Hematopoietic multipotent progenitor cell treated with erythropoietin and hydrocortisone succinate and interleukin-3 and kit ligand, for 6 days (in vitro differentiated cells): ENCODE measurements around the gene MED12L.

Experiments
- DNase-seq: peaks from one replicate; pipeline ENCODE4 v3.0.0-alpha.2; 2015

The MED12L gene

DNA sequence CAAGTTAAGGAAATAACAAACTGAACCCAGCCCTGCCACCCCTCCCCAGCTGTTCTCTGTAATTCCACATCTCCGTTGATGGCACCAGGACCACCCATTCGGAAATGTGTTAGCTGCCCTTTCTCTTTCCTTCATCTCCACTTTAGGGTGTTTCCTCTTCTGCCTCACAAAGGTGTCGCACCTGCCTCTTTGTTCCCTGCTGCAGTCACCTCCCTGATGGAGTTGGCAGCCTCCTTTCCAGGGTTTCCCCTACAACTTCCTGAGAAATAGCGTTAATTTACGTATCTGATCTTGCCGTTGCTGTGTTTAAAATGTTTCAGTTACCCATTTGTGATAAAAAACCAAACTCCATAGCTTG is 60.2 kb downstream of the MED12L start:
- DNase-seq: no peak

DNA sequence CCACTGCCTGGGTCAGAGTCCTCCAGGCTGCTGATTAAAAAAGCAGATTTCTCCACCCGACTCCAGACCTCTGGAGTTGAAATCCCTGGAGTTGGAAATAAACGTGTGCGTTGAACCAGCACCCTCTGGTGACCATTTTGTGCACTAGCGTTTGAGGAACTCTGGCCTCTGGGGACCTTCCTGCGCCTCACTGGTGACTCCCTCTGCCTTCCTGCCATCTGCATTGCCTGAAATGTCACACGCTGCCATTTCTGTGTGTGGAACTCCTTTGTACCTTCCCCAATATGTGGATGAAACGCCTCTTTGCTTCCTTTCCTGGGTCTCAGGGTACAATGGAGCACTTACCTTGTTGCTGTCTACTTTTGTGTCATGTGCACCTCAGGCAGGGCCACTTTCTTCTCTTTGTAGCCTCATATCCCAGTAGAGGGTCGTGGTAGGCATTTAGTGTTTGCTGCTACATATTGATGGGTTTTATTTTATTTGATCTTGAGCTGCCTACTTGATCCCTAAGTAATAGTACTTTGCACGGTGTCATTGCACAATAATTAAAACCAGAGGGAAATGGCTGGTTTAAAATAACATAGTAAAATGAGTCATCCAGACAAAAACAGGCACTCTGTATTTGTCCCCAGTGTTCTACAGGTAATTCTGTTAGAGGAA is 60.7 kb downstream of the MED12L start:
- peak; percentile 92 for DNase-seq

DNA sequence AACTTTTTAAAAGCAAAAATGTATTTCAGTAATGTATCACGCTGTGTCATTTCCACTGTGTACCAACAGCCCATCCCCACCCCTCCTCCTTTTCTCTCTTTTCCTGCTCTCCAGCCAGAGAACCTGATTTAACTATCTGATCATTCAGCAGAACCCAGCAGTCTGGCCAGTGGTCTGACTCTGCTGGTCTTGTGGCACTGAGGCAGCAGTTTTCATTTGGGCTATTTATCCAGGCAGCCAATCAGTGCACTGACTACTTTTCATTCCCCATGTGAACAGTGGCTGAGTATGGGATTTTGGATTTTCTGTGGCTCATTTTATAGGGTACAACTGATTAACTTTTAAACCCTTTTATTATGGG is 61.2 kb downstream of the MED12L start:
- no peak for DNase-seq

DNA sequence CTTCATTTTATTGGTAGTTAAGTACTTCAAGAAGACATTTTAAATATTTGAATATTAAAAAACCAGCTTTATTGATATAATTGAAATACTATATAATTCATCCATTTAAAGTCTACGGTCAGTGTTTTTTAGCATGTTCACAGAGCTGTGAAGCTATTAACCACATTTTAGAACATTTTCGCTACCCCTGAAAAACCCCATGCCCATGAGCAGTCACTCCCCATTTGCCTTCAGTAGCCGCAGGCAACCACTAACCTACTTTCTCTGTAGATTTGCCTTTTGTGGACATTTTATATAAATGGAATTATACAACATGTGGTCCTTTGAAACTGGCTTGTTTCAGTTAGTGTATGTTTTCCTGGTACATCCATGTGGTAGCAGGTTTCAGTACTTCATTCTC is 61.8 kb downstream of the MED12L start:
- DNase-seq: no peak

DNA sequence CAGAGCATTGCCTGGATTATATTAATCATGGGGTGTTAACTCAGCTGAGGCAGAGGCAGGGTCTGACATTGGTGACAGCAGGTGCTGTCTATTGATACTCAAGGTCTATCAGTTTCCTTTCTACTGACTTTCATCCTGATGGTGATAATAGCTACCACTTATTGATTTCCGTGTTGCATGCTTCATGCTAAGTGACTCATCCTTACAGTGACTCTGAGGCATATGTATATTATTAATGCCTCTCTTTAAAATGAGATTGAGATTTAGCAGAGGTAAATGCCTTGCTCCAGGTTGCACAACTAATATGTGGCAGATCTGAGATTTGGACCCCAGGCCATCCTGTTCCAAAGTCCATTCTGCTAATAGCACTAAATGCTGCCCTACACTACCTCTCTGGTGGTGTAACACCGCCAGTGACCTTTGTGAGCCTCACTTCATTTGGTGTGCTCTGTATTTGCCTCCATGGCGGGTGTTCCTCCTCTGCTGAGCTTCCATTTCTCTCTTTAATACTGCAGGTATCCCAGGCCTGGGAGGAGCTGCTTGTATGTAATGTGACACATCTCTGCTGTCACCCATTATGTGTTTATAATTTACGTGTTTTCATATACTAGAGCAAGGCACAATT is 67.1 kb downstream of the MED12L start:
- DNase-seq: no peak

DNA sequence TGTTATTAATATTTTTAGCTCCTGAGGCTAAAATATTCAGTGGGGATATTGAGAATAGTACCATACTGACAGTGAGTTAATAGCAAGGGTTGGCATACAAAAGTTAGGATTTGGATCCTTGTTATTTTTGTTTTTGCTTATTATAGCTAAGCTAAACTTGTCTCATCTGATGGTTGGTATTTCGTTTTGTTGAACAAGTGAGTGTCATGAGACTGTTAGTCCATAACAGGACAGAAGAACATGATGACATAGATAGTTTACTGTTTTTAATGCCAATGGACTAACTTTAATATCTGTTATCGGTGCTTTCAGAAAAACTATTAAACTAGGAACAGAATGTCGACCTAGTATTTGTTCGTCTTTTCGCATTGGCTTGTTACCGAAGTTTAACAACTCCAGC is 69.1 kb downstream of the MED12L start:
- no peak for DNase-seq

DNA sequence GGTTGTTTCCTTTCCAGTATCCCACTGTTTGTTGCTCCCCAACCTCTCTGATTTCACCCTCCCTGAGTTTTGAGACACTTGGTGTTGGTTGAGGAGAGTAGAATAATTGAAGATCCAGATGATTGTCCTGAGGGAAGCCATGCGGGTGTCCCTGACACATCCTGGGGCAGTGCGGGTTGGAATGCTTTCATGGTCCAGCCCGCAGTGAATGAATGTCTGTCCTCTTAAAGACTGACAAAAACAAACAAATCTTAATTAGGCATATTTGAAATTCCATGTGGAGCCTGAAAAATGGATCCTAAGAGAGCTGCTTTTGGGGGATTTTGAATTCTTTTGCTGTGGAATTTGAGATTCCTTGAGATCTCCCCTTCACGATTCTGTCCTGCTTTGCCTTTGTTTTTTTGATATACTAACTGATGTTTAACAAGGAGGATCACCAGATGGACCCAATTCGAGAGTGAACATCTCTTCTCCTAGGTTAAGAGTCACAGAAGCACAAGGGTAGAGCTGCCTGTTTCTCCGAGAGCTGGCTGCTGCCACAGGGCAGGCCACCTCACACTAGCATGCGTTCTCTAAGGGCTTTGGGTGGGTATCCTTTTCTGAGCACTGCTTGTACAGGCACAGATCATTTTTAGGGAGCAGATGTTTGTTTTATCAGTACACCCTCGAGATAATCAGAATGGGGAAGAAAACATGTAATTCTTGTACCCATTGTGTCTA is 70.1 kb downstream of the MED12L start:
- no peak for DNase-seq

DNA sequence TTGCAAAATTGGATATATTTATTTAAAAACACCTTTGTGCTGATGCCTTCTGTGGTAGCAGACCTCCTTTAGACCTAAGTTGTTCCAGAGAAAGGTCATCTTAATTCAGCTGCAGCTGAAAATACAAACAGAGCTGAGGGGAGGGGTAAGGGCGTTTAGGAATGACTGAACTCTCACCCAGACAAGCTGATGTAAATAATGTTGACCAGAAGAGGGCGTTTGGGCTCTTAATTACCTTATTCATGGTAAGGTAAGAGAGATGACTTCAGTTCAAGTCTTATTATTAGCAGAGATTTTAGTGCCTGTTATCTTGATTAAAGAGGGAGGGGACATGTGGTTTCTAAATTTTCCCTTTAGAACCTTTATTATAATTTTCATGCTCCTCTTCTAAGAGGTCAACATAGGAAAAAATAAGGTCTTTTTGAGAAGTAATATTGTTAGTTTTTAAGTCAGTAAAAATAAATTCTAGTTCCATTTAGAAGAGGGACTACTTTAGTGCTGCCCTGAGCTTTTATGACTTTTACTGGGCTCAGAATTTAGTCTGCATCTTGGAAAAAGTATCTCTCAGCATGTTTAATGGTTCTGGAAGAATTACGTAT is 71.3 kb downstream of the MED12L start:
- peak; percentile 91 for DNase-seq

DNA sequence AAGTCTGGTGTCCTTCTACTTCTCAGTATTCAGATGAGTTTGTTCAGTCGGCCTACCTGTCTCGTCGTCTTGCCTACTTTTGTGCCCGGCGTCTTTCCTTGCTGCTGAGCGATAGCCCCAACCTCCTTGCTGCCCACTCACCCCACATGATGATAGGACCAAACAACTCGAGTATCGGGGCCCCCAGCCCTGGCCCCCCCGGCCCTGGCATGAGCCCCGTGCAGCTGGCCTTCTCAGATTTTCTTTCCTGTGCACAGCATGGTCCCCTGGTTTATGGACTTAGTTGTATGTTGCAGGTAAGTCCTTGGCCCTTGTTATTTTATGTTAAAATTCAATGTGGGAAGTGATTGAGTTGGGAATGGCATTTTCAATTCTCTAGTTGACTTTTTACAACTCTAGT is 74.3 kb downstream of the MED12L start:
- no peak for DNase-seq

DNA sequence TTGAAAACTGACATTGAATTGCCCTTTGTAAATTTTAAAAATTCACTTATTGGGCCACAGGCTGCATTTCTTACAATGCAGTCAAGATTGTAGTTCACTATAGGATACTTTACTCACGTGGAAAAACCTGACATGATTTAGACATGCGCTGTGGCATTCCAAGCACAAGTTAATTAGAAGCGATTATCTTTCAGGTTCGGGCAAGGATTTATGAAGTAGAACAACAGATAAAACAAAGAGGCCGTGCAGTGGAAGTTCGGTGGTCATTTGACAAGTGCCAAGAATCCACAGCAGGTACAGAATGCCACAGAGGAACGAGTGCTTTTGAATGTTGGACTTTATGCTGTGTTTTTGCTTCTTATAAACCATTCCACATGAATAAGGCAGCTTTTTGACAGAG is 79.8 kb downstream of the MED12L start:
- no peak for DNase-seq

DNA sequence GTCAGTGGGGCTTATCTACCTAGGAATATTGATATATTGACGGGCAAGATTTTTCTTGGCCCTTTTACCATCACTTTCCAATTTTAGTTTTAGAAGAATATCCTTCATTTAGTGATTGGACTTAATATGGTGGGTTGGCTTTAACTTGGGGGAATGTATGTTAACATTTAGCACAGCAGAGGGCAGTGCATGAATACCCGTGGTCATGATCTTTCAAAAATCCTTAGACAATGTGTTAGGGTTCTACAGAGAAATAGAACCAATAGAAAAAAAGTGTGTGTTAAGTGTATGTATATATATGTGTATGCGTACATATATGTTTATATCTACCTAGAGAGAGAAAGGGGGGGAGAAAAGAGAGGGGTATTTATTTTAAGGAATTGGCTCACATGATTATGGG is 80.7 kb downstream of the MED12L start:
- peak; percentile 44 for DNase-seq

DNA sequence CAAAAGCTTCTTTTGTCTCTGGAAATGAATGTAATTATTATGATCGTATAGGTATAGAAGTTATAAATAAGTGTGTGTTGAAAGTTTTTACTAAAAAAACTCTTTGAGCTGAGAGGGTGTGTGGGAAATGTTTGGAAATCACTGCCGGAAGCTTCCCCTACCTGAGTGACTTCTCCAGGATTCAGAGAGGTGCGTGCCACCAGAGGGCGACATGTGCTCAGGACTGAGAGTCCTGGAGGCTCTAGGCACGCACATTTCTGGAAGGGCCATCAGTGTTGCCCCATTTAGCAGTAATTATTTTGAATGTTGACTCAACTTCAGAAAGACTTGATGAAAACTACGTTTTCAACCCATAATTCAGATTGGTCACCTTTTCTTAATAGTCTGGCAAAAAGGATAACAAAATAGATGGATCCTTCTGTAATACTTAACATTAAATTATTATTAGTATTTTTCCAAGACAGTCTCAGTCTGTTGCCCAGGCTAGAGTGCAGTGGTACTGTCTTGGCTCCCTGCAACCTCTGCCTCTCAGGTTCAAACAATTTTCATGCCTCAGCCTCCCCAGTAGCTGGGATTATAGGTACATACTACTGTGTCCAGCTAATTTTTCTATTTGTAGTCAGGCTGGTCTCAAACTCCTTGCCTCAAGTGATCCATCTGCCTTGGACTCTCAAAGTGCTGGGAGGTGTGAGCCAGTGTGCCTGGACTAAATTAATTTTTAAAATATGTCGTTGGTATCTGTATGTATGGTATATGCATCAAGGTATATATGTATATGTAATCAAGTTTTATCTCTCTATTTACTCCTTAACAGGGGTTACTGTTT is 83.0 kb downstream of the MED12L start:
- DNase-seq: peak; percentile 76

DNA sequence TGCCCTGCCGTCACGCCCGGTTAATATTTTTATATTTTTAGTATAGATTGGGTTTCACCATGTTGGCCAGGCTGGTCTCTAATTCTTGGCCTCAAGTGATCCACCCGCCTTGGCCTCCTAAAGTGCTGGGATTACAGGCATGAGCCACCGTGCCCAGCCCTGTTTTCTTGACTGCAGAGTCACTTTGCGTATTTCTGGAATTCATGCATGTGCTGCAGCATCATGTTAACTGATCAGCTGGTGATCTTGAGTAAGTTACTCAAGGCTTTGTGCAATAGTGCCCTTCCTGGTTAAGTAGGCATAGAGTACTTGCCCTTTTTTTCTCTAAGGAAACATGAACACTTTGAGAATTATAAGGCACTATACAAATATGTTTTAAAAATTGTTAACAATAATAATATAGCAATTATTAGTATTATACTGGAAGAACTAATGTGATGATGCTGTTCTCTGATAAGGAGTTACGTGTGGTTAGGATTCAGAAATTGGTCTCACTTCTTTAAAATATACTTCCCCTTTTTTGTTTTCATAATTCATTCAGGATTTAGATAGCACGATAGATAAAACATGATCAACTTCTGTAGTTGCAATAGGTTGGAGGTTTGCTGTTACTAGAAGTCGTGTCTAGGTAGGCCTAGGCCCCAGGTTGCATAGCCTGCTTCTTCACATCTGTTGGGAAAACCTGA is 83.9 kb downstream of the MED12L start:
- DNase-seq: peak; percentile 70

DNA sequence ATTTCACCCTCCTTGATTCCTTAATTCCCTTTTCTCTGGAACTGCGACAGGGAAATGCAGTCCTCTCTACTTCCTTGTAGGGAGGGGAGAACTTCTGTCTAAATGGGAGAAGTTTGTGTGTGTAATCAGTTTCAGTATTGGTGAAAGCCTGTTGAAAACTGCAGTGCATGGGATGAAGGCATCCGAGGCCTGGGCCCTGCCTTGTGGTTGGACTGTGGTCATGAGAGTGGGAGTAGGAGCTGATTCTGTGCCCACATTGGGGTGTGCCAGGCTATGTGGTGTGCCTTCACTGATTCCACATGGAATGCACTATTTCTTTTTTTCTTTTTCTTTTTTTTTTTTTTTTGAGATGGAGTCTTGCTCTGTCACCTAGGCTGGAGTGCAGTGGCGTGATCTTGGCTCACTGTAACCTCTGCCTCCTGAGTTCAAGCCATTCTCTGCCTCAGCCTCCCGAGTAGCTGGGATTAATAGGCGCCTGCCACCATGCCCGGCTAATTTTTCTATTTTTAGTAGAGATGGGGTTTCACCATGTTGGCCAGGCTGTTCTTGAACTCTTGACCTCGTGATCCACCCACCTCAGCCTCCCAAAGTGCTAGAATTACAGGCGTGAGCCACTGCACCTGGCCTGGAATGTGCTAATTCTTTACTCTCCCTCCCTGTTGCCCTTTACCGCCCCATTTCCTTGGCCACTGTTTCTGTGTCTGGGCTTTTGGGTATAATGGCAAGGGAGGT is 84.7 kb downstream of the MED12L start:
- DNase-seq: peak; percentile 67

DNA sequence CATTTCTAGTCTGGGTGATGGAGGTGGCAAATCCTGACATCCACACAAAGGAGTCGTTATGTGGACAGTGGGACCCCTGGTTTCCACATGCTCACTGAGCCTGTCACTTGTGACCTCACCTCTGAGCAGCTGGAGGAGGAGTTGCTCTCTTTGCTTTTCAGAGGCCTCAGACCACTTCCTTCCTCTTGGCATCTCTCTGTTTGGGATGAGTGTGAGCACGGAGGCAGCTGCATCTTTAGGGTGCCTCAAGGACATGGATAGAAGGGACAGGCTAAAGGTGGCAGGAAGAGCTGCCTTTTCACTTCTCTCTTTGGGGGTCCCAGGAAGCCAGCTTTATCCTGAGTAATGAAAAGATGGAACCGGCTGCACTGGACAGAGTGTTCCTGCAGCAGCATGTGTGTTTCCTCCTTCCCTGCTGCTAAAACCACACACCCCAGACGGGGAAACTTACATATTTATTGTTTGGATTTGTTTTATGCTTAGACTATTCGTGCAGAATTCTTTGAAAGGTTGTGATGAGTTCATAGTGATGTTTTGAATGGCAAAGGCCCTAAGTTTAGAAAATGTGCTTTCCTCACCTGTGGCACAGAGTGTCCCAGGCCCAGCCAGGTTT is 85.8 kb downstream of the MED12L start:
- DNase-seq: peak; percentile 32

DNA sequence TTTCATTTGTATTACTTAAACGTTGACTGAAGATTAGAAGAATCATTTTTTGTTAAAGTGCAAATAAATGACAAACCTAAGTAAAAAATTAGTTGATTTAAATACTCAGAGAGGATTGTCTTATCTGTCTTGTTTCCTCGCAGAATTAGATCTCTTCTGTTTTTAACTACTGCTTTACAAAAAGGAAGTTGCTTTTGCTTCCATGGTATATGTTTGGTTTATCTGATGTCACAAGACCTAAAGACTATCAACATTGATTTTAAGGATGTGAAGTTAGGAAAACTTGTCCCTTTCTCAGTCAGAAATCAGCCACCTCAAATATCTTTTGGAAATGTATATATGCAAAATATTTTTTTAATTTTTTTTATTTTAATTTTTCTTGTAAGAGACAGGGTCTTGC is 88.9 kb downstream of the MED12L start:
- DNase-seq: peak; percentile 13

DNA sequence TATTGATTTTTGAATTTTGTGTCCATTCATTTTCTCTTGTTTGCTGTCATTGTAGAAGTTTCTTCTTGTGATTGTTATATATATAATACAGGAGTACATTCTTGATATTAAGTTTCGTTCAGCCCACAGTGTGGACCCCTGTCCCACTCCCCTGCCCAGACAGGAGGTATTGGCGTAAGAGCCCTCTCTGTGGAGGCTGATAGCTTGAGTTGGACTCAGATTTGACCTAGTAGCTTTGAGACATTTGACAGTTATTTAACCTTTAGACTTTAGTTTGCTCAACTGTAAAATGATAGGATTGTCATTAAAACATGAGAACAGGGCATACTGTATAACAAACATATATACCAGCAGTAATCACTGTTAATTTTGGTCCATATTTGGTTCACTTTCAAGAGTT is 90.5 kb downstream of the MED12L start:
- no peak for DNase-seq

DNA sequence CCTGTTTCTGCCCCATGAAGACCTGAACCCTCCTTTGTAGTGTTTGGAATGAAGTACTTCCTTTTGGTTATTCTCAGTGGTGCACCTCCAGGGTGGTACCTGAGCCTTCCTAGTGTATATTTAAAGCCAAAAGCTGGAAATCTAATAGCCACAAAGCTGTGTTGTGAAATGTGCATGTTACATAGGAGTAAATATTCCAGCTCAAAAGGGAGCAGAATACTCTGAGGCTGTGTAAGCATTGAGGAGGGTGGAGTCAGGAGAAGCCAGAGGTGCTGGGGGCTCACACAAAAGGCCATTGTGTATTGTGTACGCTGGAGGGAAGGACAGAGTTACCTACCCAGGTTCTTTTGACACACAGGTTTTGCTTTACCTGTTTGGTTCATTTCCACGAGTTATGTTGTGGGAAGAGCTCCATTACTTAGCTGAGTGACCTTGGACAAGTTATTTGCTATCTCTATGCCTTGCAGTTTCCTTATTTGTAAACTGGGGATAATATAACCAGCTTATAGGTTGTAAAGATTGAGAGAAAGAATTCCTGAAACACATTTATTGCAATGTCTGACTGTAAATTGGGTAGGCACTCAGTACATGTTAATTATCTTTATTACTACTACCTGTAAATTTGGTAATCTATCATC is 92.9 kb downstream of the MED12L start:
- DNase-seq: no peak

DNA sequence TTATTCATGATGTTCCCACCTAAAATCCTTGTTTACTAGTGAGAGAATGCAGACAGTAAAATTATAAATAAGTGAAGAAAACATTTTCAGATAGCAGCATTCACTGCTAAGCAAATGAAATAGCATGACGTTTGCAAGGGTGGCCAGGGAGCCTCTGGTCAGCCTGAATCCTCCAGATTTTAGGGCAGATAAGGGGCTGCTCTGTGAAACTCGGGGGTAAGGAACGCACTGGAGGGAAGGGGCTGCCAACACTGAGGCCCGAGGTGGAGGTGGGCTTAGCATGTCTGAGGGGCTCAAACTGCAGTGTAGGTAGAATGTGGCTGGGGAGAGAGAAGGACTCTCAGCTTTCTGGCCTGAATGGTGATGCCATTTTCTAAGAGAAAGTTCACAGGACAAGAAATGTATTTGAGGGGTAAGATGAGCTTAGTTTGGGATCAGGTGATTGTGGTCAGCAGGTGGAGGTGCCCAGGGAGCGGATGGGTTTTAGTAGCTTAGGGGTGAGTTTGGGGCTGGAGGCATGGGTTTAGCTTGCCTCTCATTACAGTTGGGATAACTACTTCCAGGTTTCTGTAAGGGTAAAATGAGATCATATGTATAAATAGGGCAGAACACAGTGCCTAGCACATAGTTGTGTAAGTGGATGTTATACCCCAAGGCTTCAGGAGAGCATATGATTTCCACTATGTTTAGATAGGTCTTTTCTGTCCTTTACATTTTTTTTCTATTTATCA is 97.0 kb downstream of the MED12L start:
- no peak for DNase-seq

DNA sequence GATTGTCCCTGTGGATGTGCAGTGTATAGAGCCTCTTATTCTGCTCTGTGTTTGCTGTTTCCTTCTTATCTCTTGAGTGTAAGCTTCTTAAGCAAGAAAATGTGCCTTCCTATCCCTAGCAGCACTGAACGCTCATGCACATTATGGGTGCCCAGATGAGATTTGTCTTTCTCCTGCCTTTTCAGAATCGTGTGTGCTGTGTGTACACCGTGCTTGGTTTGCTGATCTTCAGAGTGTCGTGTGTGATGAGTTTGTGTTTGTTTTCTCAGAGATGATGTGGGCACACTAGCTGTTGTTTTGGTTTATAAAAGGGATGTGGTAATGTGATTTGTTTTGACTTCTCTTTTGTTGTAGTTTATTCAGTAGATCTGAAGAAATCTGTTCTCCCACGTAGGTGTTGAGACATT is 97.8 kb downstream of the MED12L start:
- DNase-seq: no peak
